Hepatocyte (in vitro differentiated cells): ENCODE results near the gene NOP53. TPM values are rescaled to one million over a fixed set of nuclear protein-coding genes. Genes with fewer than 3 reads are reported as not detected.
A peak's percentile ranks its signal among the peaks of the same experiment; 100 is the strongest.
"Not testable (repeated sequence)": the region's sequence is repeated elsewhere in the genome, so short reads cannot be mapped to it uniquely, and the experiment has no call there.

Experiments
- DNase-seq: peaks from one replicate; pipeline ENCODE4 v3.0.0-alpha.2; 2016; ENCODE audit warnings: low spot score
- H2AFZ ChIP-seq: fragments of 200-600 bp; sonication (generic); 2 replicates; pipeline ENCODE4 v1.6.0; 2016; ENCODE audit warnings: antibody characterized with exemption, mild to moderate bottlenecking
- H3K27ac ChIP-seq: fragments of 200-600 bp; sonication (generic); 2 replicates; pipeline ENCODE4 v1.5.1; 2016; ENCODE audit warnings: mild to moderate bottlenecking
- H3K27me3 ChIP-seq: fragments of 200-600 bp; sonication (generic); 2 replicates; pipeline ENCODE4 v1.6.1; 2016
- H3K36me3 ChIP-seq: fragments of 200-600 bp; sonication (generic); replicated peaks from 2 replicates; pipeline ENCODE4 v1.5.1; 2016; ENCODE audit warnings: low read depth; ENCODE audit not compliant: insufficient read depth
- H3K4me1 ChIP-seq: fragments of 200-600 bp; sonication (generic); 2 replicates; pipeline ENCODE4 v1.5.1; 2016; ENCODE audit warnings: mild to moderate bottlenecking, moderate library complexity; ENCODE audit not compliant: insufficient read depth
- H3K4me2 ChIP-seq: fragments of 200-600 bp; sonication (generic); 2 replicates; pipeline ENCODE4 v1.6.0; 2016
- H3K4me3 ChIP-seq: fragments of 200-600 bp; sonication (generic); 2 replicates; pipeline ENCODE4 v1.5.1; 2016; ENCODE audit warnings: mild to moderate bottlenecking
- H3K79me2 ChIP-seq: fragments of 200-600 bp; sonication (generic); 2 replicates; pipeline ENCODE4 v1.6.0; 2017; ENCODE audit warnings: mild to moderate bottlenecking
- H3K9me2 ChIP-seq: fragments of 200-600 bp; sonication (generic); replicated peaks from 2 replicates; pipeline ENCODE4 v1.6.0; 2017; ENCODE audit warnings: mild to moderate bottlenecking; ENCODE audit not compliant: insufficient read depth
- H3K9me3 ChIP-seq: fragments of 200-600 bp; sonication (generic); 2 replicates; pipeline ENCODE4 v1.5.1; 2016; ENCODE audit warnings: low read depth, mild to moderate bottlenecking
- H4K20me1 ChIP-seq: fragments of 200-600 bp; sonication (generic); 2 replicates; pipeline ENCODE4 v1.6.0; 2016; ENCODE audit warnings: mild to moderate bottlenecking; ENCODE audit not compliant: insufficient read depth, poor library complexity, severe bottlenecking
- CTCF ChIP-seq: fragments of 200-600 bp; sonication (generic); IDR thresholded peaks from 2 replicates; pipeline ENCODE4 v1.5.1; 2016; ENCODE audit warnings: antibody characterized with exemption, mild to moderate bottlenecking; ENCODE audit not compliant: poor library complexity
- EZH2 ChIP-seq: fragments of 200-600 bp; sonication (generic); IDR thresholded peaks from 2 replicates; pipeline ENCODE4 v1.6.1; 2016; ENCODE audit warnings: antibody characterized with exemption, mild to moderate bottlenecking, borderline replicate concordance
- EZH2phosphoT487 ChIP-seq: fragments of 200-600 bp; sonication (generic); IDR thresholded peaks from one replicate; pipeline ENCODE4 v1.6.1; 2018; ENCODE audit warnings: antibody characterized with exemption, mild to moderate bottlenecking, low read depth, moderate library complexity; ENCODE audit not compliant: unreplicated experiment, severe bottlenecking
- WGBS: methylation state at CpG from one replicate; pipeline ENCODE4 v1.1.6; 2016; ENCODE audit warnings: low lambda C conversion rate; ENCODE audit errors: missing lambda C conversion rate; 5-methylcytosine and 5-hydroxymethylcytosine counted together
- polyA plus RNA-seq: library from polyadenylated mRNA; unstranded; fragments of >200 nt; fragmentation: Nextera tagmentation; extraction: Ambion mirVana; gene quantifications from 2 replicates; pipeline ENCODE4 v1.2.1, GENCODE V29; 2016
- total RNA-seq: library from RNA; depleted of rRNA; stranded (reverse); fragments of >200 nt; gene quantifications from 2 replicates; pipeline ENCODE4 v1.2.3, GENCODE V29; 2014

The NOP53 gene
- total and polyA plus RNA-seq, 2 experiments from 2014 or later: 93.3 to 96.7 TPM

GRCh38 chr19:47711652-47712242 lies 33.6 kb upstream of the NOP53 start:
- 73% methylated on average over 8 of the region's 8 CpGs for WGBS
- H2AFZ ChIP-seq: no peak overlapping the region
- no peaks in the 10 kb centered on the region for H3K36me3 ChIP-seq
- H3K4me1 ChIP-seq: peaks cover 3% of the 10 kb centered on the region
- DNase-seq: no peak
- H3K9me3 ChIP-seq: no peaks in the 10 kb centered on the region
- no peaks in the 10 kb centered on the region for H4K20me1 ChIP-seq
- H3K4me3 ChIP-seq: no peak overlapping the region
- H3K27ac ChIP-seq: no peak overlapping the region
- TF ChIP-seq CTCF (no peak), EZH2phosphoT487 (no peak), EZH2 (no peak)
- H3K4me2 ChIP-seq: no peak overlapping the region
- no peaks in the 10 kb centered on the region for H3K27me3 ChIP-seq
- peaks cover 38% of the 10 kb centered on the region for H3K79me2 ChIP-seq
- H3K9me2 ChIP-seq: no peaks in the 10 kb centered on the region

GRCh38 chr19:47713046-47714021 lies 32.0 kb upstream of the NOP53 start, which contains the start of gene EHD2:
Gene EHD2, plus strand, starts transcription at chr19:47713422. Its CDS starts 3,191 bp downstream, at chr19:47716613.
- Histone ChIP-seq H3K27me3 (no peaks in the 10 kb centered on the region), H3K4me3 (peak within 1 kb of the TSS; percentile 90), H3K4me1 (peaks cover 8% of the 10 kb centered on the region), H3K79me2 (peaks cover 47% of the 10 kb centered on the region), H3K4me2 (peak within 1 kb of the TSS; percentile 84), H3K36me3 (no peaks in the 10 kb centered on the region), H3K27ac (peak within 1 kb of the TSS; percentile 77), H4K20me1 (no peaks in the 10 kb centered on the region), H2AFZ (peak within 1 kb of the TSS; percentile 84), H3K9me3 (no peaks in the 10 kb centered on the region), H3K9me2 (no peaks in the 10 kb centered on the region)
- WGBS: 28% methylated on average over 17 of the region's 52 CpGs
- DNase-seq: peak; percentile 86
- TF ChIP-seq EZH2 (no peak), EZH2phosphoT487 (no peak), CTCF (peak; percentile 97)

- Histone ChIP-seq H3K9me3 (no peaks in the 10 kb centered on the region), H4K20me1 (no peaks in the 10 kb centered on the region), H2AFZ (no peak overlapping the region), H3K9me2 (no peaks in the 10 kb centered on the region), H3K27me3 (no peaks in the 10 kb centered on the region), H3K4me2 (peak overlapping the region; percentile 84), H3K27ac (peak overlapping the region; percentile 77), H3K4me3 (peak overlapping the region; percentile 90), H3K79me2 (peaks cover 47% of the 10 kb centered on the region), H3K36me3 (no peaks in the 10 kb centered on the region), H3K4me1 (peaks cover 16% of the 10 kb centered on the region)
- 97% methylated on average over 4 of the region's 4 CpGs for WGBS
- TF ChIP-seq EZH2phosphoT487: no peak
- TF ChIP-seq EZH2: no peak
- no peak for TF ChIP-seq CTCF
- no peak for DNase-seq
These were observed 31.0 kb upstream of the NOP53 start for GRCh38 chr19:47714339-47714738.

GRCh38 chr19:47714855-47715254 lies 30.5 kb upstream of the NOP53 start:
- peaks cover 47% of the 10 kb centered on the region for H3K79me2 ChIP-seq
- not testable (repeated sequence) for H2AFZ ChIP-seq, H3K27ac ChIP-seq, H3K27me3 ChIP-seq, H3K9me3 ChIP-seq, H3K36me3 ChIP-seq, H3K9me2 ChIP-seq, DNase-seq, H4K20me1 ChIP-seq, H3K4me3 ChIP-seq
- H3K4me2 ChIP-seq: peak overlapping the region; percentile 84
- H3K4me1 ChIP-seq: peaks cover 21% of the 10 kb centered on the region
